ENCODE measurements around the gene DYNLL2.

Gene DYNLL2

DNA sequence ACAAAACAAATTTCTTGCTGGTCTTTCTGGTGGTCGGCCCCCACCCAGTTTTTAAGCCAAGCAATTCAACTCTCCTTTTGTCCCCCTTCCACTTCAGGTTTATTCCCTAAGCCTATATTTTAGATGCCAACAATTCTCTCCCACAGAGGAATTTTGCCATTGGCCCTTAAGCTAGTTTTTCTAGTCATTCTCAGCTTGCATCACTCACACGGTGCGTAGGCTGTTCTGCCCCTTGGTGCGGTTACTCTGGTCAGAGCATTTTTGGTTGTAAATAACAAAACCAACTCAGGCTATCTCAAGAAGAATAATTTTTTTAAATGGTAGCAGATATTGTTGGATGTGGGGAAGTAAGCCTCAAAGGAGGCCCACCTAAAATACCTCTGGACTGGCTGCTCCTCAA lies 33.7 kb upstream of the DYNLL2 start:
- H3K23ac ChIP-seq (ENCODE audit: low read length), result no peak overlapping the region
- no peak overlapping the region for H3K14ac ChIP-seq (ENCODE audit: low read length)
- H3K36me3 ChIP-seq (ENCODE audit: control insufficient read depth in 1 of 2, insufficient read depth in 2 of 2, low read length in 2 of 2), result no peaks in the 10 kb centered on the region
- no peak overlapping the region for H2AK5ac ChIP-seq (ENCODE audit: low read length)
- no peaks in the 10 kb centered on the region for H3K4me1 ChIP-seq (ENCODE audit: control insufficient read depth in 1 of 2, insufficient read depth in 2 of 2, low read length in 2 of 2)
- no peak overlapping the region for H3K4ac ChIP-seq (ENCODE audit: low read depth, low read length)
- no peaks in the 10 kb centered on the region for H3K9me3 ChIP-seq (ENCODE audit: insufficient read depth, low read depth, low read length)
- DNase-seq, result peak; percentile 72 to 92
- no peak overlapping the region for H2BK5ac ChIP-seq (ENCODE audit: low read depth, low read length, poor library complexity)
- H3K27me3 ChIP-seq (ENCODE audit: insufficient read depth, low read length), result no peaks in the 10 kb centered on the region
- no peak overlapping the region for H4K12ac ChIP-seq (ENCODE audit: low read depth, low read length)
- H3K9ac ChIP-seq (ENCODE audit: low read length), result no peak overlapping the region
- H3K18ac ChIP-seq (ENCODE audit: low read length), result no peak overlapping the region
- H4K91ac ChIP-seq (ENCODE audit: low read depth, low read length), result no peak overlapping the region
- no peak overlapping the region for H4K8ac ChIP-seq (ENCODE audit: low read depth, low read length)
- H2BK120ac ChIP-seq (ENCODE audit: insufficient read depth, low read length, poor library complexity), result no peak overlapping the region
- no peak overlapping the region for H2AFZ ChIP-seq (ENCODE audit: insufficient read depth, low read length, poor library complexity)
- WGBS (ENCODE audit: extremely low coverage, insufficient coverage, insufficient read length), result no CpG with 5 or more reads among the region's 4 CpGs
- no peak overlapping the region for H3K4me3 ChIP-seq (ENCODE audit: low read depth, low read length)
- no peaks in the 10 kb centered on the region for H3K79me1 ChIP-seq (ENCODE audit: low read length)
- no peak overlapping the region for H3K4me2 ChIP-seq (ENCODE audit: low read length)
- H2BK12ac ChIP-seq (ENCODE audit: low read length), result no peak overlapping the region
- no peak overlapping the region for H3K27ac ChIP-seq (ENCODE audit: low read depth, low read length)
- no peaks in the 10 kb centered on the region for H3K79me2 ChIP-seq (ENCODE audit: control insufficient read depth, insufficient read depth, low read length, poor library complexity)

DNA sequence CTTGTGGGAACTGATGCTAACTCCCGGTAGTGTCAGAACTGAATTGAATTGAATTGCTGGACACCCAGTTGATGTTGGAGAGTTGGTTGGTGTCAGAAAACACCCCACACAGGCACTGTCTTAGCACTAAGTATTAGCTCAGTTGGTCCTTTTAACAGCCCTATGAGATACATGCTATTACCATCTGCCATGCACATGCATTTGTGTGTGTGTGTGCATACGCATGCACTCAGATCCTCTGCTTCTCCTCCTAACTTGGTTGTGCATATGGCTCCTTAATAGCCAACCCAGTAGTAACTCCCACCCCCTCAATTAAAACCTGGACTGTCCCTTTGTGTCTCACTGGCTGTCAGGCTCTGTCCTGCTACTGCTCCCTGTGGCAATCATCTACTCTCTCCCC lies 32.3 kb upstream of the DYNLL2 start:
- no peak overlapping the region for H3K27ac ChIP-seq (ENCODE audit: low read depth, low read length)
- H3K27me3 ChIP-seq (ENCODE audit: insufficient read depth, low read length), result no peaks in the 10 kb centered on the region
- DNase-seq, result no peak
- H3K9me3 ChIP-seq (ENCODE audit: insufficient read depth, low read depth, low read length), result no peaks in the 10 kb centered on the region
- no peak overlapping the region for H3K4me3 ChIP-seq (ENCODE audit: low read depth, low read length)
- no peak overlapping the region for H4K12ac ChIP-seq (ENCODE audit: low read depth, low read length)
- no peak overlapping the region for H3K18ac ChIP-seq (ENCODE audit: low read length)
- H3K79me2 ChIP-seq (ENCODE audit: control insufficient read depth, insufficient read depth, low read length, poor library complexity), result no peaks in the 10 kb centered on the region
- H3K4me1 ChIP-seq (ENCODE audit: control insufficient read depth in 1 of 2, insufficient read depth in 2 of 2, low read length in 2 of 2), result no peaks in the 10 kb centered on the region
- no peaks in the 10 kb centered on the region for H3K36me3 ChIP-seq (ENCODE audit: control insufficient read depth in 1 of 2, insufficient read depth in 2 of 2, low read length in 2 of 2)
- no peak overlapping the region for H4K8ac ChIP-seq (ENCODE audit: low read depth, low read length)
- H3K14ac ChIP-seq (ENCODE audit: low read length), result no peak overlapping the region
- no peak overlapping the region for H2AK5ac ChIP-seq (ENCODE audit: low read length)
- no peaks in the 10 kb centered on the region for H3K79me1 ChIP-seq (ENCODE audit: low read length)
- H3K4ac ChIP-seq (ENCODE audit: low read depth, low read length), result no peak overlapping the region
- no peak overlapping the region for H3K23ac ChIP-seq (ENCODE audit: low read length)
- no peak overlapping the region for H3K9ac ChIP-seq (ENCODE audit: low read length)
- WGBS (ENCODE audit: extremely low coverage, insufficient coverage, insufficient read length), result no CpG with 5 or more reads among the region's 2 CpGs
- no peak overlapping the region for H2BK12ac ChIP-seq (ENCODE audit: low read length)
- H2AFZ ChIP-seq (ENCODE audit: insufficient read depth, low read length, poor library complexity), result no peak overlapping the region
- no peak overlapping the region for H3K4me2 ChIP-seq (ENCODE audit: low read length)
- H2BK120ac ChIP-seq (ENCODE audit: insufficient read depth, low read length, poor library complexity), result no peak overlapping the region
- no peak overlapping the region for H2BK5ac ChIP-seq (ENCODE audit: low read depth, low read length, poor library complexity)
- H4K91ac ChIP-seq (ENCODE audit: low read depth, low read length), result no peak overlapping the region

DNA sequence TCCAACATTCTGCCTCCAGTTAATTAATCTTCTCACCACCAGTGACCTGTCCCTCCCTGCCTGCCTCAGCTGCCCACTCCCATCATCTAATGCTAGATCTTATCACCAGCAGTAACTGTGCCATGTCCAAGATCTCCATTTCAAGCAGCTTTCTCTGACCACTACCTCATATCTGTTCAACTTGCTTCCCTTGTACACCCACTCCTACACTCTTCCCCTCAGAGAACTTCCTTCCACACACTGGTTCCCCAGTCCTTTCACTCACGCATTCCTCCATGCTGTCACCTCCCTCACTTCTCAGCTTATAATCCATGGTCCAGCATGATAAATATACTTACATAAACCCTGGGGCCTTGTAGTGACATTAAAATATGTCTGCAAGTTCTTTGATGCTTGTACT lies 31.8 kb upstream of the DYNLL2 start:
- H3K27me3 ChIP-seq (ENCODE audit: insufficient read depth, low read length), result no peaks in the 10 kb centered on the region
- no peak overlapping the region for H3K14ac ChIP-seq (ENCODE audit: low read length)
- no peak overlapping the region for H3K27ac ChIP-seq (ENCODE audit: low read depth, low read length)
- H3K4me1 ChIP-seq (ENCODE audit: control insufficient read depth in 1 of 2, insufficient read depth in 2 of 2, low read length in 2 of 2), result no peaks in the 10 kb centered on the region
- H4K8ac ChIP-seq (ENCODE audit: low read depth, low read length), result no peak overlapping the region
- H2AK5ac ChIP-seq (ENCODE audit: low read length), result no peak overlapping the region
- H3K79me2 ChIP-seq (ENCODE audit: control insufficient read depth, insufficient read depth, low read length, poor library complexity), result no peaks in the 10 kb centered on the region
- no peak for DNase-seq
- no peaks in the 10 kb centered on the region for H3K9me3 ChIP-seq (ENCODE audit: insufficient read depth, low read depth, low read length)
- no peak overlapping the region for H4K12ac ChIP-seq (ENCODE audit: low read depth, low read length)
- no peak overlapping the region for H3K9ac ChIP-seq (ENCODE audit: low read length)
- H4K91ac ChIP-seq (ENCODE audit: low read depth, low read length), result no peak overlapping the region
- no peak overlapping the region for H3K4me2 ChIP-seq (ENCODE audit: low read length)
- no peak overlapping the region for H2AFZ ChIP-seq (ENCODE audit: insufficient read depth, low read length, poor library complexity)
- H3K36me3 ChIP-seq (ENCODE audit: control insufficient read depth in 1 of 2, insufficient read depth in 2 of 2, low read length in 2 of 2), result no peaks in the 10 kb centered on the region
- H3K4me3 ChIP-seq (ENCODE audit: low read depth, low read length), result no peak overlapping the region
- no peaks in the 10 kb centered on the region for H3K79me1 ChIP-seq (ENCODE audit: low read length)
- no peak overlapping the region for H2BK5ac ChIP-seq (ENCODE audit: low read depth, low read length, poor library complexity)
- no peak overlapping the region for H3K4ac ChIP-seq (ENCODE audit: low read depth, low read length)
- WGBS (ENCODE audit: extremely low coverage, insufficient coverage, insufficient read length), result no CpG with 5 or more reads among the region's 1 CpG
- H2BK12ac ChIP-seq (ENCODE audit: low read length), result no peak overlapping the region
- H3K18ac ChIP-seq (ENCODE audit: low read length), result no peak overlapping the region
- H2BK120ac ChIP-seq (ENCODE audit: insufficient read depth, low read length, poor library complexity), result no peak overlapping the region
- no peak overlapping the region for H3K23ac ChIP-seq (ENCODE audit: low read length)

DNA sequence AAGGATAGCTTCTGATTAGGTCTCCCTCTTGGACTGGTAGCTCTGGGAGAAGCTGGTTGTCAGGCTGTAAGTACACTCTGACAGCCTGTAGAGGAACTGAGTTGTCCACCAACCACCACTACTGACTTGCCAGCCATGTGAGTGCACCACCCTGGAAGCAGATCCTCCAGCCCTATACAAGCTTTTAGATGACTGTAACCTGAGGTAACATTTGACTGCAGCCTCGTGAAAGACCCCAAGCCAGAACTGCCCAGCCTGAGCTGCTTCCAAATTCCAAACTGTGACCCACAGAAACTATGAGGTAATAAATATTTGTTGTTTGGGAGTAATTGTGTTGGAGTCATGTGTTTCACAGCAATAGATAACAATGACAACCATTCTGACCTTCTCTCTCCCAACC lies 30.8 kb upstream of the DYNLL2 start:
- no peak for DNase-seq

More for the DNA sequence above, 30.8 kb upstream of the DYNLL2 start:
- Histone ChIP-seq H3K18ac (ENCODE audit: low read length) (no peak overlapping the region), H3K14ac (ENCODE audit: low read length) (no peak overlapping the region), H2AK5ac (ENCODE audit: low read length) (no peak overlapping the region), H3K4me2 (ENCODE audit: low read length) (no peak overlapping the region), H3K9ac (ENCODE audit: low read length) (no peak overlapping the region), H3K79me2 (ENCODE audit: control insufficient read depth, insufficient read depth, low read length, poor library complexity) (no peaks in the 10 kb centered on the region), H3K27me3 (ENCODE audit: insufficient read depth, low read length) (no peaks in the 10 kb centered on the region), H3K4me3 (ENCODE audit: low read depth, low read length) (no peak overlapping the region), H3K27ac (ENCODE audit: low read depth, low read length) (no peak overlapping the region), H3K9me3 (ENCODE audit: insufficient read depth, low read depth, low read length) (no peaks in the 10 kb centered on the region), H3K23ac (ENCODE audit: low read length) (no peak overlapping the region), H3K79me1 (ENCODE audit: low read length) (no peaks in the 10 kb centered on the region), H4K12ac (ENCODE audit: low read depth, low read length) (no peak overlapping the region), H2BK120ac (ENCODE audit: insufficient read depth, low read length, poor library complexity) (no peak overlapping the region), H4K91ac (ENCODE audit: low read depth, low read length) (no peak overlapping the region), H3K36me3 (ENCODE audit: control insufficient read depth in 1 of 2, insufficient read depth in 2 of 2, low read length in 2 of 2) (no peaks in the 10 kb centered on the region), H4K8ac (ENCODE audit: low read depth, low read length) (no peak overlapping the region), H3K4me1 (ENCODE audit: control insufficient read depth in 1 of 2, insufficient read depth in 2 of 2, low read length in 2 of 2) (no peaks in the 10 kb centered on the region), H2AFZ (ENCODE audit: insufficient read depth, low read length, poor library complexity) (no peak overlapping the region), H3K4ac (ENCODE audit: low read depth, low read length) (no peak overlapping the region), H2BK5ac (ENCODE audit: low read depth, low read length, poor library complexity) (no peak overlapping the region), H2BK12ac (ENCODE audit: low read length) (no peak overlapping the region)
- WGBS (ENCODE audit: extremely low coverage, insufficient coverage, insufficient read length), result no CpG with 5 or more reads among the region's 1 CpG
